Ovary (tissue), 3 donors: ENCODE results near the gene CNPY2.

ENCODE experiments used
- CTCF ChIP-seq, 3 donors: fragments of 450-650 bp in 2 of 3; fragments of 200-600 bp in 1 of 3; IDR thresholded peaks; one replicate each; pipeline versions ENCODE4 v1.5.1 to v1.8.0; 2016 to 2022; ENCODE audit warnings: antibody characterized with exemption in 3 of 3, mild to moderate bottlenecking in 1 of 3
- POLR2A ChIP-seq: fragments of 450-650 bp; IDR thresholded peaks from one replicate; pipeline ENCODE4 v1.6.1; 2017; ENCODE audit warnings: antibody characterized with exemption, mild to moderate bottlenecking, moderate library complexity
- donor health status: DM: no; HTN: no; CAD: no.

GRCh38 chr12:56326126-56326525 is 10.3 kb upstream of the CNPY2 start:
- no peak for TF ChIP-seq CTCF (IDR thresholded peaks at IDR 0.05)
- no peak for TF ChIP-seq POLR2A
